Measurements from ENCODE around the gene DSC1. TPM values are rescaled to one million over a fixed set of nuclear protein-coding genes. Genes with fewer than 3 reads are reported as not detected.

Gene DSC1
- total and polyA plus RNA-seq, 2 of the 13 experiments (the other 11 are each of a cell fraction or from before 2014, with no cell fraction given): not detected

- FAIRE-seq: no peak
Observed at GRCh38 chr18:31197676-31198075, 35.0 kb upstream of the DSC1 start.

DNA sequence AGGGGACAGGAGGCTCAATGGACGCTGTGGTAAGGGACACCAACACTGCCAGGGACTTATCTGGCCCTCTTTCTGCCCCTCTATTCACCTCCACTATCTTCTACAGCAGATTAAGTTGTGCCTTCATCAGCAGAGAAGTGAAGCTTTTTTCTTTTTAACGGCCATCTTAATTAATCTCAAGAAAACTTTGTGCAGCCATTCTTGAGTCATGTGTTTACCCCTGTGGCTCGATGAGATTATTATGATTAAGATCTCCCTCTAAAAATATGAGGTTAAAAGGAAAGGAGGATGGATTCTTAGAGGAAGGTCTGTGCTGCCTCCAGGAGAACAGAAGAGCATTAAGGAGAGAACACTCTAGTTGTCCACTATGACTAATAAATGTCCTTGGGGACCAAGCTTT is 32.4 kb upstream of the DSC1 start:
- FAIRE-seq (no peak), ATAC-seq (no peak), DNase-seq (ENCODE audit: low spot score) (no peak)
- 30% methylated on average over 3 of the region's 3 CpGs for WGBS (ENCODE audit: low lambda C conversion rate)
- in situ Hi-C loops (cut with HindIII; ENCODE audit: extremely low pct_ligation_motif_present, low pct_unique_long_range_greater_than_20kb) (no loop called here), intact Hi-C loops (cut with micrococcal nuclease; ENCODE audit: unreplicated experiment) (no loop called here)
- no peaks in the 10 kb centered on the region for H3K9me3 ChIP-seq (ENCODE audit: low read length)
- BruUV-seq (replicated peaks): no TSS peak
- H4K20me1 ChIP-seq (ENCODE audit: insufficient read depth, low read length): no peaks in the 10 kb centered on the region
- TF ChIP-seq NCOA2 (CRISPR knock-in tag; IDR thresholded peaks at IDR 0.05): no peak
- H2AFZ ChIP-seq (ENCODE audit: low read length): peak overlapping the region; percentile 52
- POLR2A ChIA-PET: no interaction called here
- no peaks in the 10 kb centered on the region for H3K79me2 ChIP-seq (ENCODE audit: insufficient read depth, low read length)
- no peak overlapping the region for H3K9ac ChIP-seq (ENCODE audit: insufficient read depth, low read depth, low read length)
- 0 out of 2 replicates have a peak, but pooled peaks cover 14% of the 10 kb centered on the region for H3K4me1 ChIP-seq (ENCODE audit: insufficient read depth, low read length)
- H3K27ac ChIP-seq (ENCODE audit: extremely low read length, insufficient read depth, low read length): no peak overlapping the region
- H3K36me3 ChIP-seq (replicated peaks in 1 of 2; ENCODE audit: control insufficient read depth in 1 of 2, insufficient read depth in 2 of 2, low read length in 2 of 2): no peaks in the 10 kb centered on the region
- CTCF ChIA-PET (ENCODE audit: low intra/inter-chr PET ratio, low total read pairs): no interaction called here
- no peaks in the 10 kb centered on the region; a peak in 1 of 5 replicates for H3K27me3 ChIP-seq (ENCODE audit: control insufficient read depth in 1 of 2, insufficient read depth in 2 of 2, low read length in 2 of 2)
- no peak overlapping the region for H3K4me3 ChIP-seq (replicated peaks in 1 of 3; ENCODE audit: insufficient read depth in 1 of 3, low read depth in 2 of 3, low read length in 3 of 3)
- H3K4me2 ChIP-seq (ENCODE audit: low read depth, low read length): no peak overlapping the region

More at GRCh38 chr18:31197676-31198075, 35.0 kb upstream of the DSC1 start:
- no peak for ATAC-seq
- ChIA-PET CTCF (ENCODE audit: low intra/inter-chr PET ratio, low total read pairs) (no interaction called here), POLR2A (no interaction called here)
- H3K79me2 ChIP-seq (ENCODE audit: insufficient read depth, low read length): no peaks in the 10 kb centered on the region
- H2AFZ ChIP-seq (ENCODE audit: low read length): no peak overlapping the region
- no peaks in the 10 kb centered on the region for H4K20me1 ChIP-seq (ENCODE audit: insufficient read depth, low read length)
- no peaks in the 10 kb centered on the region for H3K9me3 ChIP-seq (ENCODE audit: low read length)
- TF ChIP-seq ZMAT3 (CRISPR knock-in tag; conservative IDR thresholded peaks at IDR 0.05) (no peak), ZNF615 (CRISPR knock-in tag; IDR thresholded peaks at IDR 0.05; ENCODE audit: borderline replicate concordance) (no peak), MAFK (conservative IDR thresholded peaks at IDR 0.05 in 1 of 2, IDR thresholded peaks at IDR 0.05 in 1 of 2; ENCODE audit: low read length in 2 of 2) (0 out of 4 replicates have a peak, but pooled peaks of 1 of the 2 experiments have one; percentile 26), LCORL (IDR thresholded peaks at IDR 0.05) (peak; percentile 93), LCORL (CRISPR knock-in tag; IDR thresholded peaks at IDR 0.05) (no peak)
- H3K27me3 ChIP-seq (ENCODE audit: control insufficient read depth in 1 of 2, insufficient read depth in 2 of 2, low read length in 2 of 2): no peaks in the 10 kb centered on the region; a peak in 1 of 5 replicates
- H3K27ac ChIP-seq (ENCODE audit: extremely low read length, insufficient read depth, low read length): no peak overlapping the region
- no peak overlapping the region for H3K4me2 ChIP-seq (ENCODE audit: low read depth, low read length)
- no peaks in the 10 kb centered on the region for H3K36me3 ChIP-seq (replicated peaks in 1 of 2; ENCODE audit: control insufficient read depth in 1 of 2, insufficient read depth in 2 of 2, low read length in 2 of 2)
- in situ Hi-C loops (cut with HindIII; ENCODE audit: extremely low pct_ligation_motif_present, low pct_unique_long_range_greater_than_20kb) (no loop called here), intact Hi-C loops (cut with micrococcal nuclease; ENCODE audit: unreplicated experiment) (no loop called here)
- H3K4me3 ChIP-seq (replicated peaks in 1 of 3; ENCODE audit: insufficient read depth in 1 of 3, low read depth in 2 of 3, low read length in 3 of 3): no peak overlapping the region
- DNase-seq (ENCODE audit: low spot score): no peak
- no peak overlapping the region for H3K9ac ChIP-seq (ENCODE audit: insufficient read depth, low read depth, low read length)
- peaks cover 15% of the 10 kb centered on the region for H3K4me1 ChIP-seq (ENCODE audit: insufficient read depth, low read length)
- BruUV-seq (replicated peaks): no TSS peak
- WGBS (ENCODE audit: low lambda C conversion rate): 3% methylated on average over 2 of the region's 2 CpGs

All from HepG2 (cell line).